ENCODE data around the gene BCL11B. TPM values are rescaled to one million over a fixed set of nuclear protein-coding genes. Genes with fewer than 3 reads are reported as not detected.

Gene BCL11B
- total and polyA plus RNA-seq, 2 experiments from 2014 or later = 0.28 to 3.2 TPM

- Histone ChIP-seq H3K4me1 (ENCODE audit: insufficient read depth) (peaks cover 7% of the 10 kb centered on the region), H3K27me3 (no peaks in the 10 kb centered on the region), H3K27ac (no peak overlapping the region), H2AFZ (no peak overlapping the region), H3K9me3 (ENCODE audit: low read depth) (no peaks in the 10 kb centered on the region), H3K9me2 (replicated peaks; ENCODE audit: insufficient read depth) (no peaks in the 10 kb centered on the region), H3K36me3 (replicated peaks; ENCODE audit: insufficient read depth, low read depth) (no peaks in the 10 kb centered on the region), H3K4me3 (no peak overlapping the region), H3K79me2 (no peaks in the 10 kb centered on the region), H3K4me2 (no peak overlapping the region), H4K20me1 (ENCODE audit: insufficient read depth, poor library complexity, severe bottlenecking) (no peaks in the 10 kb centered on the region)
- TF ChIP-seq CTCF (IDR thresholded peaks at IDR 0.05; ENCODE audit: poor library complexity) (no peak), EZH2 (IDR thresholded peaks at IDR 0.05; ENCODE audit: borderline replicate concordance) (no peak), EZH2phosphoT487 (IDR thresholded peaks at IDR 0.05; ENCODE audit: low read depth, severe bottlenecking, unreplicated experiment) (no peak)
- no peak for DNase-seq (ENCODE audit: low spot score)
- WGBS (ENCODE audit: low lambda C conversion rate, missing lambda C conversion rate) = 96% methylated on average over 5 of the region's 5 CpGs
Measured at GRCh38 chr14:99168330-99168729, 103.7 kb downstream of the BCL11B start.

- H2AFZ ChIP-seq = no peak overlapping the region
- H4K20me1 ChIP-seq (ENCODE audit: insufficient read depth, poor library complexity, severe bottlenecking) = no peaks in the 10 kb centered on the region
- H3K4me1 ChIP-seq (ENCODE audit: insufficient read depth) = peaks cover 7% of the 10 kb centered on the region
- H3K79me2 ChIP-seq = no peaks in the 10 kb centered on the region
- no peak for TF ChIP-seq EZH2 (IDR thresholded peaks at IDR 0.05; ENCODE audit: borderline replicate concordance)
- TF ChIP-seq EZH2phosphoT487 (IDR thresholded peaks at IDR 0.05; ENCODE audit: low read depth, severe bottlenecking, unreplicated experiment) = no peak
- TF ChIP-seq CTCF (IDR thresholded peaks at IDR 0.05; ENCODE audit: poor library complexity) = no peak
- no peaks in the 10 kb centered on the region for H3K27me3 ChIP-seq
- H3K4me2 ChIP-seq = no peak overlapping the region
- H3K9me3 ChIP-seq (ENCODE audit: low read depth) = no peaks in the 10 kb centered on the region
- DNase-seq (ENCODE audit: low spot score) = no peak
- H3K27ac ChIP-seq = no peak overlapping the region
- no peak overlapping the region for H3K4me3 ChIP-seq
- no peaks in the 10 kb centered on the region for H3K36me3 ChIP-seq (replicated peaks; ENCODE audit: insufficient read depth, low read depth)
- 88% methylated on average over 4 of the region's 4 CpGs for WGBS (ENCODE audit: low lambda C conversion rate, missing lambda C conversion rate)
- H3K9me2 ChIP-seq (replicated peaks; ENCODE audit: insufficient read depth) = no peaks in the 10 kb centered on the region
Measured at GRCh38 chr14:99166506-99166905, 105.5 kb downstream of the BCL11B start.

GRCh38 chr14:99164712-99165111 is 107.3 kb downstream of the BCL11B start:
- no peaks in the 10 kb centered on the region for H3K36me3 ChIP-seq (replicated peaks; ENCODE audit: insufficient read depth, low read depth)
- H3K4me2 ChIP-seq = no peak overlapping the region
- H3K4me3 ChIP-seq = no peak overlapping the region
- no peaks in the 10 kb centered on the region for H3K9me3 ChIP-seq (ENCODE audit: low read depth)
- TF ChIP-seq CTCF (IDR thresholded peaks at IDR 0.05; ENCODE audit: poor library complexity) = no peak
- no peak for TF ChIP-seq EZH2phosphoT487 (IDR thresholded peaks at IDR 0.05; ENCODE audit: low read depth, severe bottlenecking, unreplicated experiment)
- no peak for TF ChIP-seq EZH2 (IDR thresholded peaks at IDR 0.05; ENCODE audit: borderline replicate concordance)
- WGBS (ENCODE audit: low lambda C conversion rate, missing lambda C conversion rate) = 75% methylated on average over 5 of the region's 5 CpGs
- no peak overlapping the region for H3K27ac ChIP-seq
- H3K9me2 ChIP-seq (replicated peaks; ENCODE audit: insufficient read depth) = no peaks in the 10 kb centered on the region
- H3K4me1 ChIP-seq (ENCODE audit: insufficient read depth) = peaks cover 6% of the 10 kb centered on the region
- no peak overlapping the region for H2AFZ ChIP-seq
- H4K20me1 ChIP-seq (ENCODE audit: insufficient read depth, poor library complexity, severe bottlenecking) = no peaks in the 10 kb centered on the region
- H3K79me2 ChIP-seq = no peaks in the 10 kb centered on the region
- H3K27me3 ChIP-seq = no peaks in the 10 kb centered on the region
- DNase-seq (ENCODE audit: low spot score) = no peak

- no peak overlapping the region for H2AFZ ChIP-seq
- H3K4me3 ChIP-seq = no peak overlapping the region
- H3K27me3 ChIP-seq = no peaks in the 10 kb centered on the region
- no peak overlapping the region for H3K4me2 ChIP-seq
- no peaks in the 10 kb centered on the region for H3K9me3 ChIP-seq (ENCODE audit: low read depth)
- no peak for DNase-seq (ENCODE audit: low spot score)
- 90% methylated on average over 3 of the region's 3 CpGs for WGBS (ENCODE audit: low lambda C conversion rate, missing lambda C conversion rate)
- no peaks in the 10 kb centered on the region for H3K4me1 ChIP-seq (ENCODE audit: insufficient read depth)
- H3K9me2 ChIP-seq (replicated peaks; ENCODE audit: insufficient read depth) = no peaks in the 10 kb centered on the region
- H3K36me3 ChIP-seq (replicated peaks; ENCODE audit: insufficient read depth, low read depth) = no peaks in the 10 kb centered on the region
- H3K27ac ChIP-seq = no peak overlapping the region
- TF ChIP-seq EZH2phosphoT487 (IDR thresholded peaks at IDR 0.05; ENCODE audit: low read depth, severe bottlenecking, unreplicated experiment) = no peak
- no peak for TF ChIP-seq CTCF (IDR thresholded peaks at IDR 0.05; ENCODE audit: poor library complexity)
- no peak for TF ChIP-seq EZH2 (IDR thresholded peaks at IDR 0.05; ENCODE audit: borderline replicate concordance)
- no peaks in the 10 kb centered on the region for H3K79me2 ChIP-seq
- no peaks in the 10 kb centered on the region for H4K20me1 ChIP-seq (ENCODE audit: insufficient read depth, poor library complexity, severe bottlenecking)
Measured at GRCh38 chr14:99163446-99163845, 108.6 kb downstream of the BCL11B start.
